SK-N-SH treated with all-trans-retinoic acid at 6 μM for 48 hours (cell line): ENCODE results near the gene NUBPL.

ENCODE experiments used
- CSDC2 ChIP-seq: fragments of 250-450 bp; sonication (Bioruptor Pico); IDR thresholded peaks from 2 replicates; pipeline ENCODE4 v1.5.0; 2020; ENCODE audit warnings: mild to moderate bottlenecking, moderate library complexity
- GLIS3 ChIP-seq: fragments of 250-450 bp; sonication (Bioruptor Pico); IDR thresholded peaks from 2 replicates; pipeline ENCODE4 v1.5.0; 2020; ENCODE audit warnings: mild to moderate bottlenecking, moderate library complexity
- ZFP3 ChIP-seq: fragments of 250-450 bp; sonication (Bioruptor Pico); IDR thresholded peaks from 2 replicates; pipeline ENCODE4 v1.5.0; 2020; ENCODE audit warnings: mild to moderate bottlenecking, moderate library complexity
- ZFP30 ChIP-seq: fragments of 450-650 bp; formaldehyde crosslinking; IDR thresholded peaks from 2 replicates; pipeline ENCODE4 v1.5.0; 2022; ENCODE audit warnings: mild to moderate bottlenecking, moderate library complexity
- TF ChIP-seq, protein P1 (sequence below): fragments of 250-450 bp; sonication (Bioruptor Pico); IDR thresholded peaks from 2 replicates; pipeline ENCODE4 v1.8.0; 2020; ENCODE audit warnings: mild to moderate bottlenecking, moderate library complexity, borderline replicate concordance
- TF ChIP-seq, protein P2 (sequence below): fragments of 250-450 bp; sonication (Bioruptor Pico); IDR thresholded peaks from 2 replicates; pipeline ENCODE4 v1.5.1; 2021; ENCODE audit warnings: mild to moderate bottlenecking, moderate library complexity

DNA sequence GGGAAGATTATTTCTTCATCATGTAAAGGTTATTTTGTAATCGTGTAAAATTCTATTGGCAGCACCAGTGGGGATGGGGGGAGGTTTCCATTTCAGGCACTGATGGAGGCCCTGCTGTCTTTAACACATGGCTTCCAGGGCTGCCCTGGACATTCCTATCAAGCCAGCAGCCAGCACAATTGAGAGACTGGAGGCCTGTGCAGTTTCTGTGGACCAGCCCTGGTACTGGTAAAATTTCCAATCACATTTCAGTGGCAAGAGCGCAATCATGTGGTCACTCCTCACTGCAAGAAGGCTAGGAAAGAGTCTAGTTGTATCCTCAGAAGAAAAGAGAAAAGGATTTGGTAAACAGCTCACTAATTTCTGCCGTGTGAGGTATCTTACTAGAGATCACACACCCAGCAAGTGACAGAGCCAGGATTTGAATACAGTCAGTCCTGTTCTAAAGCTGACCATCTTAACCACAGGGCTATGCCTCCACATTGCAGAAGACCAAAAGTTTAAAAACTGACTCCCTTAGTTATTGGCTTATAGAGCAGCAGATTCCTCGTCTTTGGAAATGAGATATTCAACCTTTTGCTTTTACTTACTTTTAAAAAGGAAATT, 336.5 kb downstream of the NUBPL start:
- TF ChIP-seq, protein P1, sequence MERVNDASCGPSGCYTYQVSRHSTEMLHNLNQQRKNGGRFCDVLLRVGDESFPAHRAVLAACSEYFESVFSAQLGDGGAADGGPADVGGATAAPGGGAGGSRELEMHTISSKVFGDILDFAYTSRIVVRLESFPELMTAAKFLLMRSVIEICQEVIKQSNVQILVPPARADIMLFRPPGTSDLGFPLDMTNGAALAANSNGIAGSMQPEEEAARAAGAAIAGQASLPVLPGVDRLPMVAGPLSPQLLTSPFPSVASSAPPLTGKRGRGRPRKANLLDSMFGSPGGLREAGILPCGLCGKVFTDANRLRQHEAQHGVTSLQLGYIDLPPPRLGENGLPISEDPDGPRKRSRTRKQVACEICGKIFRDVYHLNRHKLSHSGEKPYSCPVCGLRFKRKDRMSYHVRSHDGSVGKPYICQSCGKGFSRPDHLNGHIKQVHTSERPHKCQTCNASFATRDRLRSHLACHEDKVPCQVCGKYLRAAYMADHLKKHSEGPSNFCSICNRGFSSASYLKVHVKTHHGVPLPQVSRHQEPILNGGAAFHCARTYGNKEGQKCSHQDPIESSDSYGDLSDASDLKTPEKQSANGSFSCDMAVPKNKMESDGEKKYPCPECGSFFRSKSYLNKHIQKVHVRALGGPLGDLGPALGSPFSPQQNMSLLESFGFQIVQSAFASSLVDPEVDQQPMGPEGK (CRISPR knock-in tag) = no peak
- TF ChIP-seq, protein P2, sequence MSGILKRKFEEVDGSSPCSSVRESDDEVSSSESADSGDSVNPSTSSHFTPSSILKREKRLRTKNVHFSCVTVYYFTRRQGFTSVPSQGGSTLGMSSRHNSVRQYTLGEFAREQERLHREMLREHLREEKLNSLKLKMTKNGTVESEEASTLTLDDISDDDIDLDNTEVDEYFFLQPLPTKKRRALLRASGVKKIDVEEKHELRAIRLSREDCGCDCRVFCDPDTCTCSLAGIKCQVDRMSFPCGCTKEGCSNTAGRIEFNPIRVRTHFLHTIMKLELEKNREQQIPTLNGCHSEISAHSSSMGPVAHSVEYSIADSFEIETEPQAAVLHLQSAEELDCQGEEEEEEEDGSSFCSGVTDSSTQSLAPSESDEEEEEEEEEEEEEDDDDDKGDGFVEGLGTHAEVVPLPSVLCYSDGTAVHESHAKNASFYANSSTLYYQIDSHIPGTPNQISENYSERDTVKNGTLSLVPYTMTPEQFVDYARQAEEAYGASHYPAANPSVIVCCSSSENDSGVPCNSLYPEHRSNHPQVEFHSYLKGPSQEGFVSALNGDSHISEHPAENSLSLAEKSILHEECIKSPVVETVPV (CRISPR knock-in tag) = no peak
- TF ChIP-seq ZFP3 (CRISPR knock-in tag) = no peak
- TF ChIP-seq GLIS3 (CRISPR knock-in tag) = no peak
- no peak for TF ChIP-seq CSDC2 (CRISPR knock-in tag)
- no peak for TF ChIP-seq ZFP30
